Measurements from ENCODE around the gene BRD7. TPM values are rescaled to one million over a fixed set of nuclear protein-coding genes. Genes with fewer than 3 reads are reported as not detected.

BRD7 gene
- polyA plus RNA-seq, 10 donors, result 61.1 to 80.4 (median 68.5) TPM

GRCh38 chr16:50390914-50391716 is 22.3 kb upstream of the BRD7 start:
- peak in 1 of 3 donors; percentile 41 for DNase-seq

DNA sequence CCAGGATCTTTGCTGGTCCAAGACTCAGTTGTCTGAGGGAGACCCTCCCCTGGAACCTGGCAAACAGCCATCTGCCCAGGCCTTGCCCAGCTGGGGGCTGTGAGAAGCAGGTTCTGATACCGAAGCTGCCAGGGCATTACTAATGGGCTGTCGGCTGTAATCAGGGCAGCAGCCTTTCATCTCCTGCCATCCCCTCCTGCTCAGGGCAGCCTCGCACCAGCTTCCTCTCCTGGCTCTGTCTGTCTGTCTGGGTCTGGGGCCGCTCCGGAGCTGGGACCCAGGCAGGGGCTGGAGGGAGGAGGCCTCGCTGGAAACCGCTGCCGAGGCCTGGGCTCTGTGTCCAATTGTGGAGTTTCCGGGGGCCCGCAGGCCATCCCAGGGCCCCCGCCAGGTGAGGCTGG is 21.6 kb upstream of the BRD7 start:
- DNase-seq, result no peak

- no peak for DNase-seq
Measured at GRCh38 chr16:50389900-50390299, 21.1 kb upstream of the BRD7 start.

DNA sequence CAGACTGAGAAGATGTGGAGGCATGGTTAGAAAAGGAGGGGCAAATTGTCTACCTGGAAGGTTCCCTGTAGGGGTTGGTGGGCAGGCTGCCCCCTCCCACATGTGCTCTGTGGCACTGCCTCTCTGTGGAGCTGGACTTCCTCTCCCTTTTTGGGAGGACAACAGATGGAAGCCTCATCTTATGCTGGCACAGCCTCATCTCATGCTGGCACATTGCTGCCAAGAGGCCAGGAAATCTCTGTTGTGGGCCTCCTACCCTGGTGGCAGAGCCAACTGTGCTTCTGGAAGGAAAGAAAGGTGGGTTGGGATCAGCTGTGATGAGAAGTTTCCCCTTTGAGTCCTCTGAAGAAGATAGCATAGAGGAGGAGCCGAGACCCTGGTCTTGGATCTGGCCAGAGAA is 19.7 kb upstream of the BRD7 start:
- DNase-seq, result no peak

GRCh38 chr16:50386774-50387173 is 18.0 kb upstream of the BRD7 start:
- peak in 2 of 3 donors; percentile 33 to 59 for DNase-seq

GRCh38 chr16:50386139-50386538 is 17.4 kb upstream of the BRD7 start:
- DNase-seq, result no peak

- DNase-seq, result no peak
Measured at GRCh38 chr16:50384500-50385135, 15.8 kb upstream of the BRD7 start.

GRCh38 chr16:50381679-50382440 is 13.1 kb upstream of the BRD7 start:
- no peak for DNase-seq

DNA sequence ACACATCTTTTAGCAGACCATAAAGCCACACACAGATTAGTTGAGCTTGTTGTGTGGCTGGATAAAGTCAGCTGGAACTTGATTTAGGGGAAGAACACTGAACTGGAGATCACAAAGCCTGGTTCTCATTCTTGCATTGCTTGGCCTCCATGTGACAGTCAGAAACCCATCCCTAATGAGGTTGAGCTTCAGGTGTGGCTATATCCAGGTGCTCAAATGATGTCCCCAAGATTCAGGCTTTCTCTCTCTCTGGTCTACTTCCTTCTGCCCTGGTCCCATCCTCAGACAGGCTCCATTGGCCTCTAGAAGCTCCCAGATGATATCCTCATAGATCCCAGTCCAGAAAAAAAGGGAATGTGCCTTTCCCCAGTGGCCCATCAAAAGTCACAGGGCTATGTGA is 9.6 kb upstream of the BRD7 start:
- DNase-seq, result no peak

DNA sequence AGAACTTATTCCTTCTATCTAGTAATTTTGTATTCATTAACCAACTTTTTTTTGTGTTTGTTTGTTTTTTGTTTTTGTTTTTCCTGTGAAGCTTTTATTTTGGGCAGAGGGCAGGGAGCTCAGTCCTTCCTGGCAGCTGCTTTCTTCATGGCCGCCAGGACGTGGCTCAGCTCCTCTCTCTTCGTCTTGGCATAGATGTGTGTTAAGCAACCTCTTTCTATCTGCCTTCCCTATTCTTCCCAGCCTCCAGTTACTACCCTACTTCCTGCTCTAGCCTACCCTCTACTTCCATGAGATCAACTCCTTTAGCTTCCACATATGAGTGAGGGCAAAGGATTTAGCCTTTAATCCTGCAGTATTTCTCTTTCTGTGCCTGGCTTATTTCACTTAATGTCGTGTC is 8.2 kb upstream of the BRD7 start:
- no peak for DNase-seq

GRCh38 chr16:50373780-50374179 is 5.0 kb upstream of the BRD7 start:
- DNase-seq, result no peak

DNA sequence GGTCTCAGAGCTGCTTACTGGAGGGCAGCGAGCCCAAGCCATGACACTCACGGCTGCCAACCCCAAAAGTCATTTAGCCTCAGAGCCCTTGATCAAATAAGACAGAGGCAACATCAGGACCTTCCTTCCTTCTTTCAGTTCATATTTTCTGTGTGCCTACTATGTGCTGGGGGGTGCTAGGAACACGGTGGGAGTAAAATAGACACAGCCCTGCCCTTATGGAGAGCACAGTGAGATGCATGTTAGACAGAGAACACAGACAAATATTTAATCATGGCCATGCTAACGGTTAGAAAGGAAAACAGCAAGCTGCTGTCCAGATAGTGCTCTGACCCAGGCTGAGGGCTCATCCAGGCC is 4.5 kb upstream of the BRD7 start:
- DNase-seq, result no peak

GRCh38 chr16:50372611-50373344 is 4.0 kb upstream of the BRD7 start:
- peak; percentile 16 to 34 (median 27) for DNase-seq

GRCh38 chr16:50371936-50372595 is 3.3 kb upstream of the BRD7 start:
- DNase-seq, result peak; percentile 6 to 47 (median 18)

GRCh38 chr16:50371036-50371716 is 2.4 kb upstream of the BRD7 start:
- DNase-seq, result no peak

DNA sequence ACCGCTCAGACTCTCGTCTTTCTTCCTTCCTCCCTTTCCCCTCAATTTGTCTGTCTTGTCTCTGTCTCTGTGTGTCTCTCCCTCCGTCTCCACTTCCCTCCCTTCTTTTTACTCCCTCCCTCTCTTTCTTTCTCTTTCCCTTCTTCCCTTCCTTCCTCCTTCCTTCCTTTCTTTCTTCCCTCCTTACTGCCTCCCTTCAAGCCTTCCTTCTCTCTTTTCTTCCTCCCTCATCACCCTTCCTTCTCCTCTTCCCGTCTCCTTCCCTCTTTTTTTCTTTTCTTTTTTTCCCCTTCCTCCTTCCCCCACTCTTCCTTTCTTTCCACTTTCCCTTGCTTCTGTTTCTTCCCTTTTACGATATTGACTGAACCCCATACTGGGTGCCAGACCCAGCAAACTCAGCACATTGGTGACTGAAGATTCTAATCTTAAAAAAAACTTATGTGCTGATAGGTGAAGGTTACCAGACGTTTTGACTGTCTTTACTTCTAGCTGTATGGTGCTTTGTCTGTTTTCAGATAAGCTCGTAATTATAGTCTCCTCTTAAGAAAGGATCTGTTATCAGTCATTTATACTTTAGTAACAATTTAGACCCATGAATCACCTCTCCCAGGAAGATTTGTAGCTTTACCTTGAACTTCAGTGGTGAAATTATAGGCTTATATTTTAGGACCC is 481 bp upstream of the BRD7 start:
- peak in 1 of 3 donors; percentile 55 for DNase-seq

GRCh38 chr16:50367777-50368409 is 895 bp downstream of the BRD7 start:
- peak in 2 of 3 donors; percentile 6 to 25 for DNase-seq

- DNase-seq, result no peak
Measured at GRCh38 chr16:50365791-50366575, 2.8 kb downstream of the BRD7 start.

- DNase-seq, result no peak
Measured at GRCh38 chr16:50363656-50364055, 5.1 kb downstream of the BRD7 start.
